Neural progenitor cell (in vitro differentiated cells): ENCODE data around the gene KCTD10. TPM values are rescaled to one million over a fixed set of nuclear protein-coding genes. Genes with fewer than 3 reads are reported as not detected.
A peak's percentile ranks its signal among the peaks of the same experiment; 100 is the strongest.
"Not testable (repeated sequence)": the region's sequence is repeated elsewhere in the genome, so short reads cannot be mapped to it uniquely, and the experiment has no call there.

Source experiments
- DNase-seq: peaks from one replicate; pipeline ENCODE4 v3.0.0-alpha.2; 2016; ENCODE audit warnings: low spot score
- H2AFZ ChIP-seq: fragments of 200-600 bp; sonication (generic); replicated peaks from 2 replicates; pipeline ENCODE4 v1.6.1; 2016; ENCODE audit warnings: antibody characterized with exemption
- H3F3A ChIP-seq: fragments of 200-600 bp; sonication (generic); 2 replicates; pipeline ENCODE4 v1.6.1; 2016; ENCODE audit warnings: antibody characterized with exemption, low read depth
- H3K27ac ChIP-seq: fragments of 200-600 bp; sonication (generic); 2 replicates; pipeline ENCODE4 v1.5.1; 2016; ENCODE audit warnings: mild to moderate bottlenecking
- H3K27me3 ChIP-seq: fragments of 200-600 bp; sonication (generic); 2 replicates; pipeline ENCODE4 v1.6.1; 2016; ENCODE audit warnings: mild to moderate bottlenecking, moderate library complexity
- H3K36me3 ChIP-seq: fragments of 200-600 bp; sonication (generic); 2 replicates; pipeline ENCODE4 v1.5.1; 2016
- H3K4me1 ChIP-seq: fragments of 200-600 bp; sonication (generic); 2 replicates; pipeline ENCODE4 v1.6.1; 2016; ENCODE audit warnings: mixed run types
- H3K4me2 ChIP-seq: fragments of 200-600 bp; sonication (generic); 2 replicates; pipeline ENCODE4 v1.6.1; 2016
- H3K4me3 ChIP-seq: fragments of 200-600 bp; sonication (generic); 2 replicates; pipeline ENCODE4 v1.5.1; 2016
- H3K79me2 ChIP-seq: fragments of 200-600 bp; sonication (generic); 2 replicates; pipeline ENCODE4 v1.6.1; 2016; ENCODE audit warnings: low read depth
- H3K9ac ChIP-seq: fragments of 200-600 bp; sonication (generic); 2 replicates; pipeline ENCODE4 v1.6.1; 2016
- H3K9me3 ChIP-seq: fragments of 200-600 bp; sonication (generic); 2 replicates; pipeline ENCODE4 v1.5.1; 2016; ENCODE audit warnings: low read depth
- H4K20me1 ChIP-seq: fragments of 200-600 bp; sonication (generic); 2 replicates; pipeline ENCODE4 v1.6.1; 2016; ENCODE audit warnings: low read depth
- H3K27ac Mint-ChIP-seq: 3 replicates; pipeline ENCODE4 v1.8.0; 2021; ENCODE audit warnings: mixed read lengths
- H3K27me3 Mint-ChIP-seq: 2 replicates; pipeline ENCODE4 v1.8.0; 2022; ENCODE audit warnings: low read depth, mild to moderate bottlenecking, inconsistent platforms, moderate library complexity, mixed read lengths; ENCODE audit not compliant: insufficient read depth
- H3K36me3 Mint-ChIP-seq: 3 replicates; pipeline ENCODE4 v1.8.0; 2021; ENCODE audit warnings: mixed read lengths
- H3K4me1 Mint-ChIP-seq: 3 replicates; pipeline ENCODE4 v1.8.0; 2021; ENCODE audit warnings: mixed read lengths
- H3K4me3 Mint-ChIP-seq: 3 replicates; pipeline ENCODE4 v1.8.0; 2021; ENCODE audit warnings: mild to moderate bottlenecking, moderate library complexity, mixed read lengths
- H3K9me3 Mint-ChIP-seq: 3 replicates; pipeline ENCODE4 v1.8.0; 2020; ENCODE audit warnings: mixed read lengths
- EZH2 ChIP-seq: fragments of 200-600 bp; sonication (generic); IDR thresholded peaks from 2 replicates; pipeline ENCODE4 v1.6.1; 2017; ENCODE audit warnings: antibody characterized with exemption, mild to moderate bottlenecking, moderate library complexity
- EZH2phosphoT487 ChIP-seq: fragments of 200-600 bp; sonication (generic); IDR thresholded peaks from 2 replicates; pipeline ENCODE4 v1.6.1; 2017; ENCODE audit warnings: antibody characterized with exemption
- total RNA-seq: library from RNA; depleted of rRNA; stranded (reverse); fragments of >200 nt; gene quantifications from 2 replicates; pipeline ENCODE4 v1.2.3, GENCODE V29; 2015; ENCODE audit warnings: low replicate concordance
- TF ChIP-seq, protein P1 (sequence below): fragments of 200-600 bp; sonication (generic); IDR thresholded peaks from 2 replicates; pipeline ENCODE4 v1.5.1; 2017; ENCODE audit warnings: antibody characterized with exemption, mild to moderate bottlenecking

The KCTD10 gene
- total RNA-seq, 1 donor from 2014 or later = 57.5 TPM

- H3K36me3 ChIP-seq = no peaks in the 10 kb centered on the region
- no peaks in the 10 kb centered on the region for H3F3A ChIP-seq
- no peaks in the 10 kb centered on the region for H3K79me2 ChIP-seq
- H3K4me3 ChIP-seq = no peak overlapping the region
- no peak overlapping the region for H3K9ac ChIP-seq
- DNase-seq = peak; percentile 18
- H3K4me3 Mint-ChIP-seq = no peak overlapping the region
- no peaks in the 10 kb centered on the region for H3K9me3 Mint-ChIP-seq
- peak overlapping the region; percentile 87 for H3K27ac Mint-ChIP-seq
- no peak overlapping the region for H2AFZ ChIP-seq
- H3K27me3 Mint-ChIP-seq = peaks cover 4% of the 10 kb centered on the region
- peaks cover 18% of the 10 kb centered on the region for H3K36me3 Mint-ChIP-seq
- H3K27ac ChIP-seq = no peak overlapping the region
- no peaks in the 10 kb centered on the region for H3K27me3 ChIP-seq
- peaks cover 21% of the 10 kb centered on the region for H3K4me1 Mint-ChIP-seq
- H4K20me1 ChIP-seq = no peaks in the 10 kb centered on the region
- H3K9me3 ChIP-seq = no peaks in the 10 kb centered on the region
- TF ChIP-seq, protein P1, sequence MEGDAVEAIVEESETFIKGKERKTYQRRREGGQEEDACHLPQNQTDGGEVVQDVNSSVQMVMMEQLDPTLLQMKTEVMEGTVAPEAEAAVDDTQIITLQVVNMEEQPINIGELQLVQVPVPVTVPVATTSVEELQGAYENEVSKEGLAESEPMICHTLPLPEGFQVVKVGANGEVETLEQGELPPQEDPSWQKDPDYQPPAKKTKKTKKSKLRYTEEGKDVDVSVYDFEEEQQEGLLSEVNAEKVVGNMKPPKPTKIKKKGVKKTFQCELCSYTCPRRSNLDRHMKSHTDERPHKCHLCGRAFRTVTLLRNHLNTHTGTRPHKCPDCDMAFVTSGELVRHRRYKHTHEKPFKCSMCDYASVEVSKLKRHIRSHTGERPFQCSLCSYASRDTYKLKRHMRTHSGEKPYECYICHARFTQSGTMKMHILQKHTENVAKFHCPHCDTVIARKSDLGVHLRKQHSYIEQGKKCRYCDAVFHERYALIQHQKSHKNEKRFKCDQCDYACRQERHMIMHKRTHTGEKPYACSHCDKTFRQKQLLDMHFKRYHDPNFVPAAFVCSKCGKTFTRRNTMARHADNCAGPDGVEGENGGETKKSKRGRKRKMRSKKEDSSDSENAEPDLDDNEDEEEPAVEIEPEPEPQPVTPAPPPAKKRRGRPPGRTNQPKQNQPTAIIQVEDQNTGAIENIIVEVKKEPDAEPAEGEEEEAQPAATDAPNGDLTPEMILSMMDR = no peak
- no peak for TF ChIP-seq EZH2phosphoT487
- TF ChIP-seq EZH2 = no peak
- no peaks in the 10 kb centered on the region for H3K4me1 ChIP-seq
- no peak overlapping the region for H3K4me2 ChIP-seq
These were observed 36.1 kb downstream of the KCTD10 start for GRCh38 chr12:109440851-109441490.

DNA sequence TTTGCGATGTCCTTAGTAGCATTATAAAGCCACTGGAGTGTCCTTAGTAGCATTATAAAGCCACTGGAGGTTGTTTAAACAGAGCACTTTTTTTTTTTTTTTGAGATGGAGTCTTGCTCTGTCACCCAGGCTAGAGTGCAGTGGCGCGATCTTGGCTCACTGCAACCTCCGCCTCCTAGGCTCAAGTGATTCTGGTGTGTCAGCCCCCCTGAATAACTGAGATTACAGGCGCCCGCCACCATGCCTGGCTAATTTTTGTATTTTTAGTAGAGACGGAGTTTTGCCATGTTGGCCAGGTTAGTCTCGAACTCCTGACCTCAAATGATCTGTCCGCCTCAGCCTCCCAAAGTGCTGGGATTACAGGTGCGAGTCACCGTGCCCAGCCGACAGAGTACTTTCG lies 37.1 kb downstream of the KCTD10 start:
- Mint-ChIP-seq H3K4me1 (peaks cover 30% of the 10 kb centered on the region), H3K36me3 (peaks cover 13% of the 10 kb centered on the region), H3K27ac (peak overlapping the region; percentile 74)
- H3K27ac ChIP-seq, H3K4me3 ChIP-seq, H3F3A ChIP-seq, H3K36me3 ChIP-seq, H3K4me1 ChIP-seq, H3K9me3 ChIP-seq, H3K4me3 Mint-ChIP-seq, H3K4me2 ChIP-seq, H3K27me3 Mint-ChIP-seq, H3K79me2 ChIP-seq, H2AFZ ChIP-seq, H3K9me3 Mint-ChIP-seq, H3K9ac ChIP-seq, DNase-seq, H3K27me3 ChIP-seq, H4K20me1 ChIP-seq: not testable (repeated sequence)

DNA sequence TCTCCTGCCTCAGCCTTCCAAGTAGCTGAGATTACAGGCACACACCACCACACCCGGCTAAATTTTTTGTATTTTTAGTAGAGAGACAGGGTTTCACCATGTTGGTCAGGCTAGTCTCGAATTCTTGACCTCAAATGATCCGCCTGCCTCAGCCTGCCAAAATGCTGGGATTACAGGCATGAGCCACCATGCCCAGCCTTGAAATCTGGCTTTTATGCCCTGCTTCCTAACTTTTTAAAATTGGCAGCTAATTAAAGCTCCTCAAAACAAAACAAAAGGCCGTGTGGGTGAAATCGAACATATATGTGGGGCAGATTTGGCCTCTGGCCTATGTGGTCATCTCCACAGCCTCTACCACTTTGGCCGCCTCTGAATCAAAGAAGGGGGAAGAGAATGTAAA lies 37.9 kb downstream of the KCTD10 start:
- Histone ChIP-seq H3K79me2 (no peaks in the 10 kb centered on the region), H3K4me2 (no peak overlapping the region), H2AFZ (no peak overlapping the region), H3K27ac (no peak overlapping the region), H3K9ac (no peak overlapping the region), H3K36me3 (no peaks in the 10 kb centered on the region), H4K20me1 (no peaks in the 10 kb centered on the region), H3K4me3 (no peak overlapping the region), H3K4me1 (no peaks in the 10 kb centered on the region), H3K27me3 (no peaks in the 10 kb centered on the region), H3K9me3 (no peaks in the 10 kb centered on the region), H3F3A (no peaks in the 10 kb centered on the region)
- TF ChIP-seq EZH2 = no peak
- no peak for TF ChIP-seq EZH2phosphoT487
- TF ChIP-seq, protein P1 = no peak
- no peak for DNase-seq
- Mint-ChIP-seq H3K4me1 (peaks cover 31% of the 10 kb centered on the region), H3K36me3 (peaks cover 7% of the 10 kb centered on the region), H3K27me3 (peaks cover 6% of the 10 kb centered on the region), H3K27ac (no peak overlapping the region), H3K4me3 (no peak overlapping the region), H3K9me3 (no peaks in the 10 kb centered on the region)

GRCh38 chr12:109436188-109436560 lies 40.9 kb downstream of the KCTD10 start:
- Histone ChIP-seq H3K4me2 (no peak overlapping the region), H3K4me1 (no peaks in the 10 kb centered on the region), H3K27ac (no peak overlapping the region), H3F3A (no peaks in the 10 kb centered on the region), H3K4me3 (no peak overlapping the region), H3K79me2 (no peaks in the 10 kb centered on the region), H3K9ac (no peak overlapping the region), H3K9me3 (no peaks in the 10 kb centered on the region), H3K27me3 (no peaks in the 10 kb centered on the region), H3K36me3 (no peaks in the 10 kb centered on the region), H2AFZ (no peak overlapping the region), H4K20me1 (no peaks in the 10 kb centered on the region)
- DNase-seq = no peak
- peaks cover 3% of the 10 kb centered on the region for H3K36me3 Mint-ChIP-seq
- TF ChIP-seq, protein P1 = no peak
- TF ChIP-seq EZH2phosphoT487 (no peak), EZH2 (no peak)
- peaks cover 8% of the 10 kb centered on the region for H3K27me3 Mint-ChIP-seq
- peaks cover 37% of the 10 kb centered on the region for H3K4me1 Mint-ChIP-seq
- H3K9me3 Mint-ChIP-seq = no peaks in the 10 kb centered on the region
- H3K27ac Mint-ChIP-seq = peak overlapping the region; percentile 76
- no peak overlapping the region for H3K4me3 Mint-ChIP-seq
